ENCODE measurements around the gene RAB39B.

RAB39B gene

DNA sequence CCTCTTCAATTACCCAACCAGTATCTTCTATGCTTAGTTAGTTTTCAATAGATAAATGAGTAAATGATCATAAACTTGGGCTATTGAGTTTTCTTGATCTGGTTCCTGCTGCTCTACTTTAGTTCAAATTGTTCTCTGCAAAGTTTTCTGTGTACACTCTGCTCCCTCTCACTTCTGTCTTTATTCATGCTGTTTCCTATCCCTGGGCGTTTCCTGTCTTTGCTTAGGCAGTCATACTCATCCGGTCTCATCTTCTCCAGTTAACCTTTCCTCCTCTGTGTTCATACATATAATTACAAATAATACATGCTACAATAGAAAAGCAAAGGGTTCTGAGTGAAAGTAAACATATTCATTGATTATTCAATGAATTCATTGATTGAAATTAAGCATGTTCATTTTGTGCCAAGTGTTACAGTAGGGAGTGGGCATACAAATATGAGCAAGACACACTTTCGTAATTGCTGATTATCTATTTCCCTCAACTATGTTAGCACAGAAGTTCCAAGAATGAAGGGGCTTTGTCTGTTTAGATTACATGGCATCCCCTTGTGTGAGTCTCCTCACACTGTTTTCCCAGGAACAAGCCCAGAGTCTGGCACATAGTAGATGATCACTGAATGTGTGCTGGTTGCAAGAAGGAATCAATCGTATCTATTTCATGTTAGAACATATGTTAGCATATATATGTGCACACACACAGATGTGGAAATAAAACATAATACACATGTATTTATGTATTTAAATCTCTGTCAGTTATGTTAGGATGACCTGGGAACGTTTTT is 1.1 kb downstream of the RAB39B start:
- TF ChIP-seq, protein P1, sequence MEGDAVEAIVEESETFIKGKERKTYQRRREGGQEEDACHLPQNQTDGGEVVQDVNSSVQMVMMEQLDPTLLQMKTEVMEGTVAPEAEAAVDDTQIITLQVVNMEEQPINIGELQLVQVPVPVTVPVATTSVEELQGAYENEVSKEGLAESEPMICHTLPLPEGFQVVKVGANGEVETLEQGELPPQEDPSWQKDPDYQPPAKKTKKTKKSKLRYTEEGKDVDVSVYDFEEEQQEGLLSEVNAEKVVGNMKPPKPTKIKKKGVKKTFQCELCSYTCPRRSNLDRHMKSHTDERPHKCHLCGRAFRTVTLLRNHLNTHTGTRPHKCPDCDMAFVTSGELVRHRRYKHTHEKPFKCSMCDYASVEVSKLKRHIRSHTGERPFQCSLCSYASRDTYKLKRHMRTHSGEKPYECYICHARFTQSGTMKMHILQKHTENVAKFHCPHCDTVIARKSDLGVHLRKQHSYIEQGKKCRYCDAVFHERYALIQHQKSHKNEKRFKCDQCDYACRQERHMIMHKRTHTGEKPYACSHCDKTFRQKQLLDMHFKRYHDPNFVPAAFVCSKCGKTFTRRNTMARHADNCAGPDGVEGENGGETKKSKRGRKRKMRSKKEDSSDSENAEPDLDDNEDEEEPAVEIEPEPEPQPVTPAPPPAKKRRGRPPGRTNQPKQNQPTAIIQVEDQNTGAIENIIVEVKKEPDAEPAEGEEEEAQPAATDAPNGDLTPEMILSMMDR (IDR thresholded peaks at IDR 0.05; ENCODE audit: insufficient read depth, low read depth, low read length, missing control alignments) = no peak
- no peak for DNase-seq (ENCODE audit: low read depth)
- no peak overlapping the region for H3K4me3 ChIP-seq (ENCODE audit: low read length)

DNA sequence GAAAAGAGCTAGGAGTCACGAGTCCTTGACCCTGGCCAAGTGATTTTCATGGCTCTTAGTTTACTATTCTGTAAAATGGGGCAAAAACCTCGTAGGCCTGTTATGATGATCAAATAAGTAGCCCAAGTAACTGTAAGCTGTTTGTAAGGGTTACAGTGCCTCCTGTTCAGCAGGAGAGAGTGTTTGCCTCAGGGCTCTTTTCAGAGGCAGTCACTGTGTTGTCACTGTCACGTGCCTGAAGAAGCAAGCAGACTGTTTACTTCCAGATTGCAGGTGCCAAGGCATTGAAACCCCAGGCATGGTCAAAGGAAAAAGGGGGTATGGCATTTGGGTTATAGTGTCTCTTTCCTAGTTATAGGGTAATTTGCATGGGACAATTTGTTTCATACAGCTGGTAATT is 4.5 kb downstream of the RAB39B start:
- TF ChIP-seq, protein P1 (IDR thresholded peaks at IDR 0.05; ENCODE audit: insufficient read depth, low read depth, low read length, missing control alignments) = no peak

DNA sequence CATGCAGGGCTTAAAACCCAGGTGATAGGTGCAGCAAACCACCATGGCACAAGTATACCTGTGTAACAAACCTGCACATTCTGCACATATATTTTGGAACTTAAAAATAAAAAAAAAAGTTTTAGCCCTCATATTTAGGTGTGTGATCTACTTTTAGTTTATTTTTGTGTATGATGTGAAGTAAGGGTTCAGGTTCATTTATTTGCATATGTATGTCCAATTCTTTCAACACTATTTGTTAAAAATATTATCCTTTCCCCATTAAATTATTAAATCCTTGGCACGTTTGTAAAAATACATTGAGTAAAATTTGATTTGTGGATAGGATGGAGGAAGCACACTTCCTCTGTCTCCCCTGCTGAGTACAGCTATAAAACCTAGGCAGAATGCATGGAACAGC is 12.9 kb downstream of the RAB39B start:
- H3K4me3 ChIP-seq (ENCODE audit: low read length) = no peak overlapping the region
- TF ChIP-seq, protein P1 (IDR thresholded peaks at IDR 0.05; ENCODE audit: insufficient read depth, low read depth, low read length, missing control alignments) = no peak
- no peak for DNase-seq (ENCODE audit: low read depth)

More for the DNA sequence above, 4.5 kb downstream of the RAB39B start:
- peak; percentile 2 for DNase-seq (ENCODE audit: low read depth)
- no peak overlapping the region for H3K4me3 ChIP-seq (ENCODE audit: low read length)

DNA sequence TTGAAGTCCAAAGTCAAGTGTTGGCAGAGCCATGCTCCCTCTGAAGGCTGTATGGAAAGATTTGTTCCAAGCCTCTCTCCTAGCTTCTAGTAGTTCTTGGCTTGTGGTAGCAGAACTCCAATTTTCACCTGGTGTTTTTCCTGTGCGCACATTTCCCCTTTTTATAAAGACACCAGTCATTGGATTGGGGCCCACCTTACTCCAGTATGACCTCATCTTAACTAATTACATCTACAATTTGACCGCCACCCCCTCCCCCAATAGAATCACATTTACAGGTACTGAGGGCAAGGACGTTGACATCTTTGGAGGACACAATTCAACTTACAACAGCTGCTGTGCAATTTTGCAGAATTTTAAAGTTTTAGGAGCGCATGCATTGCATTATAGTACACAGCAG is 16.8 kb downstream of the RAB39B start:
- H3K4me3 ChIP-seq (ENCODE audit: low read length) = no peak overlapping the region
- TF ChIP-seq, protein P1 (IDR thresholded peaks at IDR 0.05; ENCODE audit: insufficient read depth, low read depth, low read length, missing control alignments) = no peak
- no peak for DNase-seq (ENCODE audit: low read depth)

DNA sequence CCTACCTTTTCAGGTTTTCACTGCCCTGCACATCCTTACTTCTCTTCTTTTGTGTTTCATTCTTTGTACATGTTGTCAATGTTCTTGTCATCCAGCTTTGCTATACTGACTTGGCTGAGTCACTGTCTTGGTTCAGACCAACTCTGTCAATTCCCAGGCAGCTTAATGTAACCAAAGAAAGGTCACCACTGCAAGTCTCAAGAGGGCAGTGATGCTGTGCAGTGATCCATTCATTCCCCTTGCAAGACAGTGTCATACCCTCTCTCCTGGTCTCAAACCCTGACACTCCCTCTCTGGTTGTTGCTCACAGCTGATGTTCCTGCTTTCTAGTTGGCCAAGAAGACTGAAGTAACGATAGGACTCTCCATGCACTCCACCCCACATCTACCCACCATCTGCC is 17.5 kb downstream of the RAB39B start:
- TF ChIP-seq, protein P1 (IDR thresholded peaks at IDR 0.05; ENCODE audit: insufficient read depth, low read depth, low read length, missing control alignments) = no peak
- peak; percentile 1 for DNase-seq (ENCODE audit: low read depth)
- no peak overlapping the region for H3K4me3 ChIP-seq (ENCODE audit: low read length)

DNA sequence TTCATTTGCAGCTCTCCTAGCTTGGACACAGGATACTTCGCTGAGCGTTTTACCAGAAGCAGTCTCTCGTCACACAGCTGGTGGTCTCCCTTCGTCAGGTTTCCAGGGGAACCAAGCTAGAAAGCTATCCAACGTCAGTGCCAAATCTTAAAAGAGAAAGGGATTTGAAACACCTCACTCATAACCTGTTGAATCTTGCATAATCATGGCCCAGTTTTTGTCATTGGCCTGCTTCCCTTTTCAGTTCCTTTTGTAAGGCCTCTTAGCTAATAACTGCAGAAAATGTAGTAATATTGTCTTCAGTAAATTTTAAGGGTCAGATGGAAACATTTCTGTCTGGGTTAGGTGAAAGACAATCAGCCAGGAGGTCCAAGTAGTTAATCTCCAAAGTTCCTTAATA is 22.0 kb downstream of the RAB39B start:
- DNase-seq (ENCODE audit: low read depth) = peak; percentile 24
- TF ChIP-seq, protein P1 (IDR thresholded peaks at IDR 0.05; ENCODE audit: insufficient read depth, low read depth, low read length, missing control alignments) = no peak
- H3K4me3 ChIP-seq (ENCODE audit: low read length) = no peak overlapping the region

DNA sequence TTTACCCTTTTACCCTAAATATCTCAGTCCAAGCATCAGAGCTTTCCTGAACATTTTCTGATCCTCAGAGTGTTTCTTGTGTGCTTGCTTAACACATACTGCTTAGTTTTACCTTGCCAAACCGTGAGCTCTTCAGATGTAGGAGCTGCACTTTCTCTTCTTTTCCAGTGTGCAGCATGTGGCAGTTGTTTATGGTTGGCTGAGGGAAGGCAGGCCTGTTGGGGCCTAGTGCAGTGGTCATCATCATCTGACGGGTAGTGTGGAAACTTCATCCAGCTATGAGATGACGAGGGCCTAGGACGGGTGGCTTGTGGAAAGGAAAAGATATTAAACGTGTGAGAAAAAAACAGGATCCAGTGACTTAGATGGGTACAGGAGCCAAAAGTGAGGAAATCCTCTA is 26.6 kb downstream of the RAB39B start:
- no peak for DNase-seq (ENCODE audit: low read depth)
- TF ChIP-seq, protein P1 (IDR thresholded peaks at IDR 0.05; ENCODE audit: insufficient read depth, low read depth, low read length, missing control alignments) = no peak
- H3K4me3 ChIP-seq (ENCODE audit: low read length) = no peak overlapping the region
